ENCODE data around the gene DDX10.

DNA sequence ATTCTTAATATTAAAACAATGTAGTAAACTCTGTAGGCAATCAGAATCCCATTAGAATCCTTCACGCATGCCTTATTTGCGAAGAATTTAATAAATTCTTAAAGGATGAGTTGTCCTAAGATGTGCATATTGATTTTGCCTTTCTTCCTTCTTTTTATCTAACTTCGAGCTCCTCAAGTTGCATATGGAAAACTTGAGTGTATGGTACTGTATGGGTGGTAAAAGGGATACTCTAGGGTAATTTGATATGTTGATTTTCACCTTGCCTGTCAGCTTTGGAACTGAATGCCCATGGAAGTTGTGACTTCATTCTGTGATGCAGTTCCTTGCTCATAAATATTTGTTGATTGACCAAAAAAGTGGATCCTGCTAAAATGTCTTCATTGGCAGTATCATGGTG, 193.8 kb downstream of the DDX10 start:
- TF ChIP-seq EZH2 (IDR thresholded peaks at IDR 0.05; ENCODE audit: borderline replicate concordance, low read depth, low read length, severe bottlenecking): no peak
- TF ChIP-seq, protein P1, sequence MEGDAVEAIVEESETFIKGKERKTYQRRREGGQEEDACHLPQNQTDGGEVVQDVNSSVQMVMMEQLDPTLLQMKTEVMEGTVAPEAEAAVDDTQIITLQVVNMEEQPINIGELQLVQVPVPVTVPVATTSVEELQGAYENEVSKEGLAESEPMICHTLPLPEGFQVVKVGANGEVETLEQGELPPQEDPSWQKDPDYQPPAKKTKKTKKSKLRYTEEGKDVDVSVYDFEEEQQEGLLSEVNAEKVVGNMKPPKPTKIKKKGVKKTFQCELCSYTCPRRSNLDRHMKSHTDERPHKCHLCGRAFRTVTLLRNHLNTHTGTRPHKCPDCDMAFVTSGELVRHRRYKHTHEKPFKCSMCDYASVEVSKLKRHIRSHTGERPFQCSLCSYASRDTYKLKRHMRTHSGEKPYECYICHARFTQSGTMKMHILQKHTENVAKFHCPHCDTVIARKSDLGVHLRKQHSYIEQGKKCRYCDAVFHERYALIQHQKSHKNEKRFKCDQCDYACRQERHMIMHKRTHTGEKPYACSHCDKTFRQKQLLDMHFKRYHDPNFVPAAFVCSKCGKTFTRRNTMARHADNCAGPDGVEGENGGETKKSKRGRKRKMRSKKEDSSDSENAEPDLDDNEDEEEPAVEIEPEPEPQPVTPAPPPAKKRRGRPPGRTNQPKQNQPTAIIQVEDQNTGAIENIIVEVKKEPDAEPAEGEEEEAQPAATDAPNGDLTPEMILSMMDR (IDR thresholded peaks at IDR 0.05; ENCODE audit: borderline replicate concordance, extremely low read depth, low read length, poor library complexity, severe bottlenecking): no peak
